CD4-positive, alpha-beta T cell treated with Interleukin-12 subunit alpha and Interleukin-12 subunit beta, for 1 hour (primary cell): ENCODE results near the gene ITGB4.
"Not testable (repeated sequence)": the region's sequence is repeated elsewhere in the genome, so short reads cannot be mapped to it uniquely, and the experiment has no call there.

ENCODE experiments used
- DNase-seq: peaks from one replicate; pipeline ENCODE4 v3.0.0-alpha.2; 2020

The ITGB4 gene

GRCh38 chr17:75773808-75774470, 52.7 kb downstream of the ITGB4 start:
- no peak for DNase-seq

GRCh38 chr17:75774471-75774990, 53.3 kb downstream of the ITGB4 start:
- no peak for DNase-seq

- DNase-seq: no peak
Measured at GRCh38 chr17:75774991-75775668, 53.9 kb downstream of the ITGB4 start.

GRCh38 chr17:75776386-75777295, 55.4 kb downstream of the ITGB4 start:
- peak; percentile 51 for DNase-seq

- no peak for DNase-seq
Measured at GRCh38 chr17:75777296-75777922, 56.1 kb downstream of the ITGB4 start.

- not testable (repeated sequence) for DNase-seq
Measured at GRCh38 chr17:75778066-75778860, 57.0 kb downstream of the ITGB4 start.

GRCh38 chr17:75778861-75779249, 57.6 kb downstream of the ITGB4 start:
- peak; percentile 86 for DNase-seq

GRCh38 chr17:75779250-75779986, 58.2 kb downstream of the ITGB4 start:
- DNase-seq: peak; percentile 99

- no peak for DNase-seq
Measured at GRCh38 chr17:75779987-75780889, 59.0 kb downstream of the ITGB4 start.

- peak; percentile 73 for DNase-seq
Measured at GRCh38 chr17:75783069-75783783, 62.0 kb downstream of the ITGB4 start.

GRCh38 chr17:75783803-75784472, 62.7 kb downstream of the ITGB4 start:
- no peak for DNase-seq

- DNase-seq: peak; percentile 98
Measured at GRCh38 chr17:75784473-75785015, 63.3 kb downstream of the ITGB4 start, which contains the start of gene UNK. Gene UNK, plus strand, starts transcription at chr17:75784806. Its CDS starts 75 bp downstream, at chr17:75784881.

GRCh38 chr17:75785016-75785890, 64.0 kb downstream of the ITGB4 start:
- peak; percentile 91 for DNase-seq

GRCh38 chr17:75791254-75791653, 70.0 kb downstream of the ITGB4 start:
- DNase-seq: no peak

- DNase-seq: no peak
Measured at GRCh38 chr17:75793460-75793859, 72.2 kb downstream of the ITGB4 start.

GRCh38 chr17:75795820-75796607, 74.8 kb downstream of the ITGB4 start:
- no peak for DNase-seq
